Activated CD4-positive, alpha-beta T cell treated with anti-CD3 and anti-CD28 coated beads for 36 hours (primary cell): ENCODE data around the gene CT45A7. TPM values are rescaled to one million over a fixed set of nuclear protein-coding genes. Genes with fewer than 3 reads are reported as not detected.
"Not testable (repeated sequence)": the region's sequence is repeated elsewhere in the genome, so short reads cannot be mapped to it uniquely, and the experiment has no call there.

ENCODE experiments used
- ATAC-seq: fragments of 200-7000 bp; cut with Tn5 transposase; one replicate; pipeline ENCODE4 v1.10.0; 2021; ENCODE audit warnings: mild to moderate bottlenecking, moderate library complexity
- CTCF ChIA-PET: fragments of 350-600 bp; sonication (Branson Sonifier 250); formaldehyde crosslinking; loops from one replicate; lab custom pipeline; 2021; ENCODE audit warnings: antibody characterized with exemption; lab: Charles Lee
- POLR2A ChIA-PET: fragments of 350-600 bp; sonication (Branson Sonifier 250); formaldehyde crosslinking; loops from one replicate; lab custom pipeline; 2021; ENCODE audit warnings: antibody characterized with exemption, inconsistent platforms; lab: Charles Lee
- DNase-seq: peaks from one replicate; pipeline ENCODE4 v3.0.0-alpha.2; 2020
- H3K27ac Mint-ChIP-seq: one replicate; pipeline ENCODE4 v1.8.0; 2021; ENCODE audit warnings: mixed read lengths
- H3K27me3 Mint-ChIP-seq: one replicate; pipeline ENCODE4 v1.8.0; 2021; ENCODE audit warnings: mixed read lengths
- H3K36me3 Mint-ChIP-seq: one replicate; pipeline ENCODE4 v1.8.0; 2021; ENCODE audit warnings: low read depth, mixed read lengths
- H3K4me1 Mint-ChIP-seq: one replicate; pipeline ENCODE4 v1.8.0; 2021; ENCODE audit warnings: mixed read lengths
- H3K4me3 Mint-ChIP-seq: one replicate; pipeline ENCODE4 v1.8.0; 2021; ENCODE audit warnings: mild to moderate bottlenecking, moderate library complexity, mixed read lengths
- H3K9me3 Mint-ChIP-seq: one replicate; pipeline ENCODE4 v1.8.0; 2021; ENCODE audit warnings: low read depth, mixed read lengths
- intact Hi-C, 2 experiments: fragments of 100-400 bp; cut with DNase I in 1 of 2; cut with micrococcal nuclease in 1 of 2; formaldehyde crosslinking; loops; one replicate each; pipeline versions ENCODE4 v1.14.2 to v1.15.1; 2022 to 2024; cut with DNase I, micrococcal nuclease
- total RNA-seq, 2 experiments: library from RNA; stranded (reverse); gene quantifications; one replicate each; pipeline ENCODE4 v1.2.3, GENCODE V29; 2021

The CT45A7 gene
- not detected for total RNA-seq

GRCh38 chrX:135837180-135837579, at the start of gene CT45A7:
TSS of gene CT45A7 (minus strand) at chrX:135837280. CDS start at chrX:135833533, 3,747 bp downstream.
- CTCF ChIA-PET, DNase-seq, H3K27ac Mint-ChIP-seq, POLR2A ChIA-PET, H3K9me3 Mint-ChIP-seq, H3K36me3 Mint-ChIP-seq, H3K4me1 Mint-ChIP-seq, ATAC-seq, H3K4me3 Mint-ChIP-seq, H3K27me3 Mint-ChIP-seq, intact Hi-C loops: not testable (repeated sequence)

- intact Hi-C loops, H3K36me3 Mint-ChIP-seq, H3K27me3 Mint-ChIP-seq, CTCF ChIA-PET, H3K27ac Mint-ChIP-seq, H3K9me3 Mint-ChIP-seq, H3K4me3 Mint-ChIP-seq, POLR2A ChIA-PET, DNase-seq, H3K4me1 Mint-ChIP-seq, ATAC-seq: not testable (repeated sequence)
Measured at GRCh38 chrX:135882741-135883140, 45.7 kb upstream of the CT45A7 start.

GRCh38 chrX:135871712-135872111, 34.6 kb upstream of the CT45A7 start, which contains the start of gene CT45A9:
TSS of gene CT45A9 (minus strand) at chrX:135871812. CDS start at chrX:135868061, 3,751 bp downstream.
- H3K36me3 Mint-ChIP-seq, H3K27ac Mint-ChIP-seq, H3K9me3 Mint-ChIP-seq, H3K4me3 Mint-ChIP-seq, POLR2A ChIA-PET, ATAC-seq, intact Hi-C loops, CTCF ChIA-PET, H3K4me1 Mint-ChIP-seq, DNase-seq, H3K27me3 Mint-ChIP-seq: not testable (repeated sequence)

- intact Hi-C loops, DNase-seq, H3K4me1 Mint-ChIP-seq, H3K27me3 Mint-ChIP-seq, CTCF ChIA-PET, H3K27ac Mint-ChIP-seq, H3K9me3 Mint-ChIP-seq, H3K4me3 Mint-ChIP-seq, POLR2A ChIA-PET, H3K36me3 Mint-ChIP-seq, ATAC-seq: not testable (repeated sequence)
Measured at GRCh38 chrX:135854438-135854837, 17.4 kb upstream of the CT45A7 start, which contains the start of gene CT45A8. TSS of gene CT45A8 (minus strand) at chrX:135854538. CDS start at chrX:135850783, 3,755 bp downstream.

- DNase-seq, H3K36me3 Mint-ChIP-seq, CTCF ChIA-PET, POLR2A ChIA-PET, H3K27ac Mint-ChIP-seq, ATAC-seq, H3K4me3 Mint-ChIP-seq, H3K9me3 Mint-ChIP-seq, intact Hi-C loops, H3K4me1 Mint-ChIP-seq, H3K27me3 Mint-ChIP-seq: not testable (repeated sequence)
Measured at GRCh38 chrX:135819912-135820311, 17.2 kb downstream of the CT45A7 start, which contains the start of gene CT45A2. TSS of gene CT45A2 (minus strand) at chrX:135820012. CDS start at chrX:135816265, 3,747 bp downstream.

GRCh38 chrX:135802687-135803086, 34.4 kb downstream of the CT45A7 start, which contains the start of gene CT45A6:
TSS of gene CT45A6 (minus strand) at chrX:135802787. CDS start at chrX:135798993, 3,794 bp downstream.
- POLR2A ChIA-PET: not testable (repeated sequence)

GRCh38 chrX:135785403-135785802, 51.7 kb downstream of the CT45A7 start, which contains the start of gene CT45A5:
TSS of gene CT45A5 (minus strand) at chrX:135785503. CDS start at chrX:135781729, 3,774 bp downstream.
- intact Hi-C loops, H3K27ac Mint-ChIP-seq, DNase-seq, H3K4me3 Mint-ChIP-seq, CTCF ChIA-PET, H3K27me3 Mint-ChIP-seq, H3K36me3 Mint-ChIP-seq, POLR2A ChIA-PET, H3K9me3 Mint-ChIP-seq, H3K4me1 Mint-ChIP-seq, ATAC-seq: not testable (repeated sequence)

More at GRCh38 chrX:135802687-135803086, 34.4 kb downstream of the CT45A7 start, which contains the start of gene CT45A6:
- H3K36me3 Mint-ChIP-seq, H3K4me3 Mint-ChIP-seq, H3K27ac Mint-ChIP-seq, DNase-seq, H3K27me3 Mint-ChIP-seq, H3K4me1 Mint-ChIP-seq, ATAC-seq, intact Hi-C loops, CTCF ChIA-PET, H3K9me3 Mint-ChIP-seq: not testable (repeated sequence)

Other genes with a start within 250 kb of the CT45A7 start
- gene CT45A1, start 123.6 kb downstream of the CT45A7 start, total RNA-seq: not detected
- not detected for gene CT45A3, start 69.1 kb downstream of the CT45A7 start, total RNA-seq
- not detected for gene CT45A5, start 51.8 kb downstream of the CT45A7 start, total RNA-seq
- gene CT45A6, start 34.5 kb downstream of the CT45A7 start, total RNA-seq: not detected
- gene CT45A2, start 17.3 kb downstream of the CT45A7 start, total RNA-seq: not detected
- not detected for gene CT45A8, start 17.3 kb upstream of the CT45A7 start, total RNA-seq
- gene CT45A9, start 34.5 kb upstream of the CT45A7 start, total RNA-seq: not detected
- not detected for gene CT45A10, start 56.2 kb upstream of the CT45A7 start, total RNA-seq
- gene SAGE1, start 56.4 kb upstream of the CT45A7 start, total RNA-seq: not detected
- gene MMGT1, start 136.7 kb upstream of the CT45A7 start, total RNA-seq: 10 to 100 TPM; 16.1 to 18.1 TPM
- 10 to 100 TPM; 11.8 to 12.6 TPM for gene SLC9A6, start 148.2 kb upstream of the CT45A7 start, total RNA-seq